Epithelial cell of esophagus (primary cell): ENCODE results near the gene SAP130.

Source experiments
- DNase-seq: peaks from one replicate; pipeline ENCODE4 v3.0.0; 2010; ENCODE audit warnings: low read depth
- H3K4me3 ChIP-seq: 2 replicates; pipeline ENCODE4 v1.5.1; 2011; ENCODE audit warnings: mild to moderate bottlenecking, low read length, control low read depth
- TF ChIP-seq, protein P1 (sequence below): IDR thresholded peaks from 2 replicates; pipeline ENCODE4 v1.5.1; 2011; ENCODE audit warnings: low read depth, mild to moderate bottlenecking, low read length, control low read depth, inconsistent platforms; ENCODE audit not compliant: insufficient read depth; ENCODE audit errors: missing control alignments

Gene SAP130

DNA sequence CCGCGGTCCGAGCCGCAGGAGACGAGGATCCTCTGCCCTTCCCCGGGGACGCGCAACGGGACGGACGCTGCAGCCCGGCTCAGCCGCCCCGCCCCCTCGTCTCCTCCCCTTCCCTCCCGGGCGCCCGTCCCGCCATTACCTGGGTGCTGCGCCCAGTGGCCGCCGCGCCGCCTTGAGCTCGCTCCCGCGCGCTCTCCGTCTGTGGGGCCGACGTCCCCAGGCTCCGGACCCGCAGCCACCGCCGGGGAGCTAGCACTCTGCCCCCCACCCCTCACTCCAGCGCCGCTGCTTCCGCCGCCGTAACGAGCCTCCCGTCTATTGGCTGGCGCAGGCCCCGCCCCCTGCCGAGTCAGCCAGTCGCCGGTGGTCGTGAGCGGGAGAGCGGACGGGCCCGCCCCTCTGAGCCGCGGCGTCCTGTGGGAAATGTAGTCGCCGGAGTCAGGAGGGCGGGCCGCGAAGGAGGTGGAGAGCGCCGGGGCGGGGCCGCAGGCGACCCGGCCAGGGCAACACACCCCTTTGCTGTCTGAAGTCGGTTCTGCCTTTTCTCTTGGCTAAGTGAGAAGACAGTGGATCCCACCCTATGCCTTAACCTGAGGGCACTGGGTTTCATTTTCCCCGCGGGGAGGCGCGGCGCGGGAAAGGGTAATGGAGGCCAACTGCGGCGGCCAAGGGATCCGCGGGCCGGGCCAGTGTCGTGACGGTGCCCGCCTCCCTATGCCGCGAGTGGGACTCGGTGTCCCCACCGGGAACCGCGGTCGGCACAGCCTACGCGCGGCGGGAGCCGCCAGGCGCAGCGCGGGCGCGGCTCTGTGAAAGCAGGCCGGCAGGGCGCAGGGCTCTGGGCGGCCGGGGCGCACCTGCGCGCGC, at the start of gene SAP130:
Gene SAP130, minus strand, starts transcription at position 259 of the 867 bp plus-strand sequence. CDS start 1,767 bp downstream, outside the sequence.
- TF ChIP-seq, protein P1, sequence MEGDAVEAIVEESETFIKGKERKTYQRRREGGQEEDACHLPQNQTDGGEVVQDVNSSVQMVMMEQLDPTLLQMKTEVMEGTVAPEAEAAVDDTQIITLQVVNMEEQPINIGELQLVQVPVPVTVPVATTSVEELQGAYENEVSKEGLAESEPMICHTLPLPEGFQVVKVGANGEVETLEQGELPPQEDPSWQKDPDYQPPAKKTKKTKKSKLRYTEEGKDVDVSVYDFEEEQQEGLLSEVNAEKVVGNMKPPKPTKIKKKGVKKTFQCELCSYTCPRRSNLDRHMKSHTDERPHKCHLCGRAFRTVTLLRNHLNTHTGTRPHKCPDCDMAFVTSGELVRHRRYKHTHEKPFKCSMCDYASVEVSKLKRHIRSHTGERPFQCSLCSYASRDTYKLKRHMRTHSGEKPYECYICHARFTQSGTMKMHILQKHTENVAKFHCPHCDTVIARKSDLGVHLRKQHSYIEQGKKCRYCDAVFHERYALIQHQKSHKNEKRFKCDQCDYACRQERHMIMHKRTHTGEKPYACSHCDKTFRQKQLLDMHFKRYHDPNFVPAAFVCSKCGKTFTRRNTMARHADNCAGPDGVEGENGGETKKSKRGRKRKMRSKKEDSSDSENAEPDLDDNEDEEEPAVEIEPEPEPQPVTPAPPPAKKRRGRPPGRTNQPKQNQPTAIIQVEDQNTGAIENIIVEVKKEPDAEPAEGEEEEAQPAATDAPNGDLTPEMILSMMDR: no peak
- peak; percentile 98 for DNase-seq
- peak within 1 kb of the TSS; percentile 86 for H3K4me3 ChIP-seq

DNA sequence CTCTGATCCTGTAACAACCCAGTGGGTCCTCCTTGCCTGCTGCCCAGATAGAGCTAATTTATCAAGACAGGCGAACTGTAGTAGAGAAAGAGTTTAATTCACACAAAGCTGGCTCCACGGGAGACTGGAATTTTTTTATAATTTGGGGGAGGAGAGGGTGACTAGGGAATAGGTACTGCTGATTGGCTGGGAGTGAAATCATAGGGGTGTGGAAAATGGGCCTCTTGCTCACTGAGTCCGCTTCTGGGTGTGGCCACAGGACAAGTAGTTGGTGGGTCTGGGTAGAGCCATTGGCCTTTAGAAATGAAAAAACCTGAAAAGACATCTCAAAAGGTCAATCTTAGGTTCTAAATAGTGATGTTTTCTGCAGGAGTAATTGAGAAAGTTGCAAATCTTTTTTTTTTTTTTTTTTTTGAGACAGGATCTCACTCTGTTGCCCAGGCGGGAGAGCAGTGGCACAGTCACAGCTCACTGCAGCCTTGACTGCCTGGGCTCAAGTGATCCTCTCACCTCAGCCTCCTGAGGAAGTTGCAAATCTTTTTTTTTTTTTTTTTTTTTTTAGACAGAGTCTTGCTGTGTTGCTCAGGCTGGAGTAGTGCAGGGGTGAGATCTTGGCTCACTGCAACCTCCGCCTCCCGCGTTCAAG, 48.7 kb upstream of the SAP130 start:
- no peak overlapping the region for H3K4me3 ChIP-seq
- no peak for DNase-seq
- TF ChIP-seq, protein P1: no peak

DNA sequence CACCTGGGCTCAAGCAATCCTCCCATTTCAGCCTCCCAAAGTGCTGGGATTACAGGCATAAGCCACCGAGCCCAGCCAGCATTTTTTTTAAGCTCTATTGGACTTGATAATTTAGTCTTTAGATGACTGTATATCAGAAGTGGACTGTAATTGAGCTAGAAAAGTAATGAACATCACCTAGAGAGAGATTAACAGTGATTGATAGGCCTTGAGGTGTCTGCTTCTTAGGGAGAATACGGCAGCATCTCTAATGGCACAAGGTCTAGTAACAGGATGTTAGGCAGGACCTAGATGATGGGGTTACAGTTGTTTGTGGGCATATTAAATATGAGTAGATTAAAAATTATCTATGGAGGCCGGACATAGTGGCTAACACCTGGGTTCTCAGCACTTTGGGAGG, 45.4 kb upstream of the SAP130 start:
- no peak for DNase-seq
- TF ChIP-seq, protein P1: no peak
- H3K4me3 ChIP-seq: no peak overlapping the region

DNA sequence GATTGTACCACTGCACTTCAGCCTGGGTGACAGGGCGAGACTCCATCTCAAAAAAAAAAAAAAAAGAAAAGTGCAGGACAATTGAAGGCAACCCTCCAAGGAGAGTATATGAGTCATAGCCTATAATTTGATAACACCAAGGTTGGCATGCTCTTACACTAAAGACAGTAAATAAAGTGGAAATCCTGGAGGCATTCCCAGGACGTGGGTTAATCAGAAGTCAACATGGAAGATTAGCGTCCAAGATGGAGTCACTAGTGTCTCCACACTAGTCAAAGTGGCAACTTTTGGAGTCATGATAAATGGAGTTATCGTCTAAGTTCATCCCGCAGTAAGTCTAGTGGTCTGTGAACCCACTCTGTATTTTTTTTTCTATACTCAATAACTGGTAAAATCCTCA, 41.9 kb upstream of the SAP130 start:
- TF ChIP-seq, protein P1: no peak
- no peak overlapping the region for H3K4me3 ChIP-seq
- DNase-seq: no peak

DNA sequence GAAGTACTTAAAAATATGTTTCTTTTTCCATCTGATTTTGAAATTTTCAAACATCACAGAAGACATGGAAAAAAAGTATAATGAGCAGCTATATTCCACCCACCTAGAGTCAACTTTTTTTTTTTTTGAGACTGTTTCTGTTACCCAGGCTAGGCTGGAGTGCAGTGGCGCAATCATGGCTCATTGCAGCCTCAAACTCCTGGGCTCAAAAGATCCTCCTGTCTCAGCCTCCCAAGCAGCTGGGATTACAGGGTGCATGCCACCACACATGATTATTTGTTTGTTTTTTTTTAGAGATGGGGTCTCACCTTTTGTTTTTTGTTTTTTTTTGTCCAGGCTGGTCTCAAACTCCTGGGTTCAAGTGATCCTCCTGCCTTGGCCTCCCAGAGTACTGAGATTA, 36.5 kb upstream of the SAP130 start:
- TF ChIP-seq, protein P1: no peak
- no peak for DNase-seq
- H3K4me3 ChIP-seq: no peak overlapping the region

DNA sequence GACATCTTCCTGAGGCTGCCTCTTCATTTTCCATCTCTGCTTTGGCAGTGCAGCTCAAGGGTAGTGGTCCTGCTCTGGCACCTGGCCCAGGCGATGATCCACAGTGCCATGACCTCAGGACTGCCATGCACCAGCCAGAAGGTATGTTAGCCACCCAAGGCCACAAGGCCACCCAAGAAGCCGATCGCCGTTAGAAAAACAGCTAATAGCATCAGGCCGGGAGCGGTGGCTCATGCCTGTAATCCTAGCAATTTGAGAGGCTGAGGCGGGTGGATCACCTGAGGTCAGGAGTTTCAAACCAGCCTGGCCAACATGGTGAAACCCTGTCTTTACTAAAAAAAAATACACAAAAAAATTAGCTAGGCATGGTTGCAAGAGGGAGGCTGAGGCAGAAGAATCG, 34.7 kb upstream of the SAP130 start:
- TF ChIP-seq, protein P1: no peak
- H3K4me3 ChIP-seq: no peak overlapping the region
- DNase-seq: no peak
